GM13977 (cell line): ENCODE measurements around the gene CDC16.

Experiments
- DNase-seq: peaks from one replicate; pipeline ENCODE4 v3.0.0; 2012; ENCODE audit warnings: low spot score
- CTCF ChIP-seq: IDR thresholded peaks from 2 replicates; pipeline ENCODE4 v1.5.1; 2012; ENCODE audit warnings: mild to moderate bottlenecking, control low read depth; ENCODE audit not compliant: insufficient read depth; ENCODE audit errors: extremely low read depth, missing control alignments
- in situ Hi-C: fragments of 300-500 bp; cut with MboI; formaldehyde crosslinking; loops from one replicate; pipeline ENCODE4 v1.12.0; 2022; ENCODE audit warnings: low sequenced_read_pairs, low pct_unique_long_range_greater_than_20kb, mixed read lengths, inconsistent platforms; ENCODE audit not compliant: unreplicated experiment

CDC16 gene

GRCh38 chr13:114199954-114200353 is 34.7 kb upstream of the CDC16 start:
- no peak for TF ChIP-seq CTCF
- in situ Hi-C loops: no loop called here
- no peak for DNase-seq

DNA sequence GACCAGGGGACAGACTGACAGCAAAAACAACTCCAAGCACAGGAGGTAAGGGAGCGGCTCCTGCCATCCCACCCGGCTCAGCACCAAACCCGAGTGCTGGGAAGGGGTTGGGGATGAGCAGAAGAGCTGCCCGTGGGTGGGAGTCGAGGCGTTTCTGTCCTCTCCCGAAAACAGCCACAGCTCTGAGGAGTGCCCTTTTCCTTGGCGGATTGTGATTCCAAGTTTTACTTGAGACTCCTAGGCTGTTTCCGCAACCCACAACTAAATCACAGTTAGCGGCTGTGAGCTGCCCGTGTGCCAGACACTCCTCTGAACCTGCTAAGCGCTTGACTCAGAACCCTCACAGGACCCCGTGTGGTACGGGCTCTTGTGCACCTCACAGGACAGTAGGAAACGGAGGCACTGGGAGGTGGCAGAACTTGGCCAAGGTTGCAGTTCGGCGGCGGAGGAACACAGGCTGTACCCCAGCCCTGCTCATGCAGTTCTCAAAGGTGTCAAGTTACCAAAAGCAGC is 34.2 kb upstream of the CDC16 start:
- in situ Hi-C loops: no loop called here
- no peak for TF ChIP-seq CTCF
- DNase-seq: no peak

DNA sequence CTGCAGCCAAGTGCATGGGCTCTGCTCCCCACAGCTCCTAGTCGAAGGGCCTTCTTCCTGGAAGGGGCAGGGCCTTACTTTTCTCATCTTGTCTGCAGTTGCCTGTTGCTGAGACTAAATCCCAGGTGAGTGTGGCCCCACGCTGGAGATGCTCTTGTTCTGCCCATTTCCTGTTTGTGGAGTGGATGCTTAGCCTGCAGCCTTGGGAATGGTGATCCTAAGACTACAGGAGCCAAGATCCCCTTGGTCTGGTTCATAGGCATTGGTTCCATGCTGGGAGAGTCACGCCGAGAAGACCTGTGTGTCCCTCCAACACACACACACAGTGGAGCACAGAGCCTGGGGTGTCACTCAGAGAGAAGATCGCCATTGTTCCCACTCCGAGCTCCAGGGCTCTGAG is 32.1 kb upstream of the CDC16 start:
- no peak for DNase-seq

GRCh38 chr13:114203536-114203935 is 31.2 kb upstream of the CDC16 start:
- DNase-seq: no peak
- in situ Hi-C loops: no loop called here
- no peak for TF ChIP-seq CTCF

More for the DNA sequence above, 32.1 kb upstream of the CDC16 start:
- TF ChIP-seq CTCF: no peak
- in situ Hi-C loops: no loop called here

GRCh38 chr13:114204894-114205293 is 29.8 kb upstream of the CDC16 start:
- no peak for DNase-seq
- in situ Hi-C loops: no loop called here
- no peak for TF ChIP-seq CTCF

DNA sequence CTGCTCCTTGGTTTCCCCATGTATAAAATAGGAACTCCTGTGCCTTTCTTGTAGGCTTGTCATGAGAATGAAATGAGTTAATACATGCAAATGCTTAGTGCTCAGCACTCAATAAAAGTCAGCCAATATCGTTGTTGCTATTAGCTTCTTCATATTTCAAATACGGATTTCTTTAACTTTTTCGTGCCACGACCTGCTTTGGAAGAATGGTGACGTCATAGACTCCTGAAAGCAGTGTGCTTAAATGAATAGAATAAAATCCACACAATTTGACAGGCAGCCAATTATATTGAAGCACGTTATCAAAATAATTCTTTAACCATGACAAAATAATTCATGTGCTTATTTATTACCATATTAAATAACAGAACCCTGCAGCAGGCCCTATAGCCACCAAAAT is 26.6 kb upstream of the CDC16 start:
- in situ Hi-C loops: no loop called here
- no peak for DNase-seq
- no peak for TF ChIP-seq CTCF
